MCF 10A (cell line): Measurements from ENCODE around the gene PTH2. TPM values are rescaled to one million over a fixed set of nuclear protein-coding genes. Genes with fewer than 3 reads are reported as not detected.

Experiments used
- BruUV-seq: library from RNA; stranded (reverse); fragments of 400-500 nt; replicated peaks from 2 replicates; lab custom pipeline; 2021; lab: Mats Ljungman, UMichigan
- CTCF ChIA-PET: fragments of 300-600 bp; sonication (Branson Sonifier 250); formaldehyde crosslinking; extraction: SDS; loops from one replicate; lab custom pipeline; 2021; ENCODE audit warnings: antibody characterized with exemption, inconsistent platforms; lab: Yijun Ruan, JAX
- POLR2A ChIA-PET: fragments of 300-600, 350-650 bp; sonication (Branson Sonifier 250); formaldehyde crosslinking; extraction: SDS; loops from one replicate; lab custom pipeline; 2020; ENCODE audit warnings: antibody characterized with exemption, inconsistent platforms; lab: Yijun Ruan, JAX
- DNase-seq: peaks from one replicate; pipeline ENCODE4 v3.0.0-alpha.2; 2018; ENCODE audit not compliant: unreplicated experiment
- H3K27ac Mint-ChIP-seq: one replicate; pipeline ENCODE4 v1.8.0; 2022; ENCODE audit warnings: mild to moderate bottlenecking, low read depth, mixed read lengths; ENCODE audit not compliant: unreplicated experiment
- H3K27me3 Mint-ChIP-seq: one replicate; pipeline ENCODE4 v1.8.0; 2022; ENCODE audit warnings: mixed read lengths; ENCODE audit not compliant: insufficient read depth, unreplicated experiment
- H3K36me3 Mint-ChIP-seq: one replicate; pipeline ENCODE4 v1.8.0; 2022; ENCODE audit warnings: mild to moderate bottlenecking, moderate library complexity, mixed read lengths; ENCODE audit not compliant: insufficient read depth, unreplicated experiment
- H3K4me1 Mint-ChIP-seq: one replicate; pipeline ENCODE4 v1.8.0; 2022; ENCODE audit warnings: mixed read lengths; ENCODE audit not compliant: insufficient read depth, unreplicated experiment
- H3K4me3 Mint-ChIP-seq: one replicate; pipeline ENCODE4 v1.8.0; 2022; ENCODE audit warnings: mild to moderate bottlenecking, moderate library complexity, mixed read lengths; ENCODE audit not compliant: unreplicated experiment
- H3K9me3 Mint-ChIP-seq: one replicate; pipeline ENCODE4 v1.8.0; 2022; ENCODE audit warnings: mixed read lengths; ENCODE audit not compliant: unreplicated experiment
- intact Hi-C: fragments of 100-400 bp; cut with micrococcal nuclease; formaldehyde crosslinking; loops from 2 replicates; pipeline ENCODE4 v1.14.1; 2022
- total RNA-seq: library from RNA; stranded (reverse); gene quantifications from 2 replicates; pipeline ENCODE4 v1.2.3, GENCODE V29; 2022
- TF ChIP-seq, protein P1 (sequence below): fragments of 200-600 bp; IDR thresholded peaks from one replicate; pipeline ENCODE4 v1.8.0; 2022; ENCODE audit warnings: antibody characterized with exemption, mild to moderate bottlenecking; ENCODE audit not compliant: unreplicated experiment

The PTH2 gene
- total RNA-seq, 1 experiment from 2014 or later, result not detected

DNA sequence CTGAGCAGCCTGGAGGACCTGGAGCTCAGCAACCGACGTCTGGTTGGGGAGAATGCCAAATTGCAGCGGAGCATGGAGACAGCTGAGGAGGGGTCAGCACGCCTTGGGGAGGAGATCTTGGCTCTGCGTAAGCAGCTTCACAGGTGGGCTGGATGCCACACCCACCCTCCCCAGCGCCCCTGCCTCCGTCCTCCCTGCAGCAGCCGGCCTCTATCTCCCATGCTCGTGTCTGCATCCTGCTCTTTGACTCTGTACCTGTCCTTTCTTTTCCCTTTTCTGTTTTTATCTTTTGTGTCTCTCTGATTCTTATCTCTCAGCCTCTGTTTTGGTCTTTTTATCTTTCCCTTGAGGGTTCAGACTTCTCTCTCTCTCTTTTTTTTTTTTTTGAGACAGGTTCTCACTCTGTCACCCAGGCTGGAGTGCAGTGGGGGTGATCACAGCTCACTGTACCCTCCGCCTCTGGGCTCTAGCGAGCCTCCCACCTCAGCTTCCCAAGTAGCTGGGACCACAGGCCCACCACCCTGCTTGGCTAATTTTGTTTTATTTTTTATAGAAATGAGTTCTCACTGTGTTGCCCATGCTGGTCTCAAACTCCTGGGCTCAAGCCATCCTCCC is 25.1 kb downstream of the PTH2 start:
- H3K9me3 Mint-ChIP-seq, result no peaks in the 10 kb centered on the region
- peaks cover 18% of the 10 kb centered on the region for H3K27me3 Mint-ChIP-seq
- no TSS peak for BruUV-seq
- H3K4me1 Mint-ChIP-seq, result peaks cover 4% of the 10 kb centered on the region
- H3K36me3 Mint-ChIP-seq, result no peaks in the 10 kb centered on the region
- TF ChIP-seq, protein P1, sequence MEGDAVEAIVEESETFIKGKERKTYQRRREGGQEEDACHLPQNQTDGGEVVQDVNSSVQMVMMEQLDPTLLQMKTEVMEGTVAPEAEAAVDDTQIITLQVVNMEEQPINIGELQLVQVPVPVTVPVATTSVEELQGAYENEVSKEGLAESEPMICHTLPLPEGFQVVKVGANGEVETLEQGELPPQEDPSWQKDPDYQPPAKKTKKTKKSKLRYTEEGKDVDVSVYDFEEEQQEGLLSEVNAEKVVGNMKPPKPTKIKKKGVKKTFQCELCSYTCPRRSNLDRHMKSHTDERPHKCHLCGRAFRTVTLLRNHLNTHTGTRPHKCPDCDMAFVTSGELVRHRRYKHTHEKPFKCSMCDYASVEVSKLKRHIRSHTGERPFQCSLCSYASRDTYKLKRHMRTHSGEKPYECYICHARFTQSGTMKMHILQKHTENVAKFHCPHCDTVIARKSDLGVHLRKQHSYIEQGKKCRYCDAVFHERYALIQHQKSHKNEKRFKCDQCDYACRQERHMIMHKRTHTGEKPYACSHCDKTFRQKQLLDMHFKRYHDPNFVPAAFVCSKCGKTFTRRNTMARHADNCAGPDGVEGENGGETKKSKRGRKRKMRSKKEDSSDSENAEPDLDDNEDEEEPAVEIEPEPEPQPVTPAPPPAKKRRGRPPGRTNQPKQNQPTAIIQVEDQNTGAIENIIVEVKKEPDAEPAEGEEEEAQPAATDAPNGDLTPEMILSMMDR, result no peak
- DNase-seq, result no peak
- no peak overlapping the region for H3K4me3 Mint-ChIP-seq
- ChIA-PET CTCF (interaction anchor here (1.1 kb wide), 1 partner anchor 45 kb away, joined by 3 read pairs; no protein-coding TSS in a partner anchor), POLR2A (interaction anchor here (0.5 kb wide), 1 partner anchor 50 kb away, joined by 3 read pairs; no protein-coding TSS in a partner anchor)
- intact Hi-C loops, result no loop called here
- no peak overlapping the region for H3K27ac Mint-ChIP-seq

DNA sequence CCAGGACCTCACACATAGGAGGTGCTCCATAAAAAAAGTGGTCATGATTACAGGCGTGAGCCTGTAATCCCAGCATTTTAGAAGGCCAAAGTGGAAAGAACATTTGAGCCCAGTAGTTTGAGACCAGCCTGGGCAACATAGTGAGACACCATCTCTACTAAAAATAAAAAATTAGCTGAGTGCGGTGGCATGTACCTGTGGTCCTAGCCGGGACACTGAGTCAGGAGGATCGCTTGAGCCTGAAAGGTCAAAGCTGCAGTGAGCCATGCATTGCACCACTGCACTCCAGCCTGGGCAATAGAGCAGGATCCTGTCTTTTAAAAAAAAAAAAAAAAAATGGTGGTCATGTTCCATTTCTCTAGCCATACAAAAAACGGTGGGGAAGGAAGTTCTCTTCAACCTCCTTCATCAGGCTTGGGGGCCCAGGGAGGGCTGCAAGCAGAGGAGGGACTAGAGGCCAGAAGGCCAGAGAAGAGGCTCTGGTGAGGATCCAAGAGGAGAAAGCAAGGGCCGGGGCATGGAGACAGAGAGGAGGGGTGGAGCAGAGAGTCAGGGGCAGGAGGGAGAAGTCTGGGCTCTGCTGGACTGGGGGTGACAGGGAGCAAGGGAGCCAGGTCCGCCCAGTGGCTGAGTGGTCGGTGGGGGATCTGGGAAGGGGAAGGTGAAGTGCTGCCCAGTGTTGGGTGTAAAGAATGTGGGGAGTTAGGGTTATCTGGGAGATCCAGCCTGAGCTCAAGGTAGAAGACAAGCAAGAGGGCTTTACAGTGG is 26.3 kb downstream of the PTH2 start:
- Mint-ChIP-seq H3K4me3 (no peak overlapping the region), H3K36me3 (no peaks in the 10 kb centered on the region), H3K4me1 (peaks cover 7% of the 10 kb centered on the region), H3K9me3 (no peaks in the 10 kb centered on the region), H3K27me3 (peaks cover 24% of the 10 kb centered on the region), H3K27ac (no peak overlapping the region)
- no TSS peak for BruUV-seq
- CTCF ChIA-PET, result interaction anchor here (0.7 to 1.1 kb wide), 2 partner anchors 46 to 150 kb away, joined by 3 read pairs; no protein-coding TSS in a partner anchor
- POLR2A ChIA-PET, result no interaction called here
- intact Hi-C loops, result no loop called here
- DNase-seq, result no peak
- TF ChIP-seq, protein P1, result no peak

DNA sequence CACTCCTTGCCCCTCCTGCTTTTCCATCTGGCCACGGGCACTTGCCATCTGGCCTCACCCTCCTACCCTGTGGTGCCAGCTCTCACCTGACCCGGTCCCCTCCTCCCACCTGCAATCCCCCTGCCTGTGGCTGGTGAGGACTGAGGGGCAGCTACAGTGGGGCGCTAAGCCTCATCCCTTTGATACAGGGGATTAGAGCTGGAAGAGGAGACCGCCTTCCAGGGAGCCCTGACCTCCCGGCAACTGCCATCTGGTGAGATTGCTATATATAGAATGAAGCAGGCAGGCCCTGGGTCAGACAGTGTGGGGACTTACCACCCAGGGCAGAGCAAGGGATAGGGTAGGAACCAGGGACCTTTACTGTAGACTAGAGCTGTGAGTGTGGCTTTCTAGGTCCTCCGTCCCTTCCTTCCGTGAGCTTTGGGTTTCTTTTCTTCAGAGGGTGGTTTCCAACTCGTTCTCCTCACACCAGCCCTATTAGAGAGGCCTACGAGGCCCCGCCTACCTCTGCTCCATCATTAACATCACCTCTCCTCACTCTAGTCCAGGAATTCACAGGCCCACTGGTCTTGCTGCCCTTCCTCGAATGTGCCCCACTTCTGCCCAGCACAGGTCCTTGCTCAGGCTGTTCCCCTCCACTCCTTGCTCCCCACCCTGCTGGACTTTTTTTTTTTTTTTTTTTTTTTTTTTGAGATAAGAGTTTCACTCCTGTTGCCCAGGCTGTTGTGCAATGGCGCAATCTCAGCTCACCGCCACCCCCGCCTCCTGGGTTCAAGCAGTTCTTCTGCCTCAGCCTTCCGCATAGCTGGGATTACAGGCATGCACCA is 27.4 kb downstream of the PTH2 start:
- POLR2A ChIA-PET, result no interaction called here
- H3K9me3 Mint-ChIP-seq, result no peaks in the 10 kb centered on the region
- no peak overlapping the region for H3K4me3 Mint-ChIP-seq
- intact Hi-C loops, result no loop called here
- H3K36me3 Mint-ChIP-seq, result no peaks in the 10 kb centered on the region
- peaks cover 10% of the 10 kb centered on the region for H3K4me1 Mint-ChIP-seq
- peak; percentile 11 for DNase-seq
- H3K27ac Mint-ChIP-seq, result no peak overlapping the region
- CTCF ChIA-PET, result interaction anchor here (0.6 to 1.3 kb wide), 5 partner anchors 15 to 170 kb away, joined by 3 to 4 read pairs (median 3); no protein-coding TSS in a partner anchor
- TF ChIP-seq, protein P1, result no peak
- H3K27me3 Mint-ChIP-seq, result peaks cover 29% of the 10 kb centered on the region
- BruUV-seq, result no TSS peak
